B cell (primary cell): Measurements from ENCODE around the gene MGMT. TPM values are rescaled to one million over a fixed set of nuclear protein-coding genes. Genes with fewer than 3 reads are reported as not detected.

ENCODE experiments used
- ATAC-seq: fragments of 200-7000 bp; cut with Tn5 transposase; one replicate; pipeline ENCODE4 v1.10.0; 2021; ENCODE audit warnings: low read depth, mild to moderate bottlenecking, moderate number of reproducible peaks, moderate library complexity
- CTCF ChIA-PET: fragments of 350-600 bp; sonication (Branson Sonifier 250); formaldehyde crosslinking; loops from one replicate; lab custom pipeline; 2021; ENCODE audit warnings: antibody characterized with exemption, inconsistent platforms; lab: Charles Lee
- POLR2A ChIA-PET: fragments of 350-600 bp; sonication (Branson Sonifier 250); formaldehyde crosslinking; loops from one replicate; lab custom pipeline; 2021; ENCODE audit warnings: antibody characterized with exemption; lab: Charles Lee
- DNase-seq: peaks from one replicate; pipeline ENCODE4 v3.0.0; 2013
- H2AFZ ChIP-seq: 2 replicates; pipeline ENCODE4 v1.6.1; 2012; ENCODE audit warnings: mild to moderate bottlenecking, low read depth, low read length; ENCODE audit not compliant: insufficient read depth, poor library complexity, severe bottlenecking
- H3K27ac ChIP-seq, 2 donors: 1 replicate in 1 of 2; 2 replicates in 1 of 2; pipeline ENCODE4 v1.5.1; 2012 to 2013; ENCODE audit warnings: low read length in 2 of 2, mild to moderate bottlenecking in 2 of 2, moderate library complexity in 1 of 2
- H3K27me3 ChIP-seq, 4 experiments: fragments of 200-600 bp in 1 of 4; sonication (generic) in 1 of 4; replicated peaks in 1 of 4; 1 replicate in 2 of 4; 2 replicates in 2 of 4; pipeline versions ENCODE4 v1.6.1 to v1.7.0; 2013 to 2016; ENCODE audit warnings: low read length in 3 of 4, mild to moderate bottlenecking in 2 of 4, mixed read lengths in 1 of 4, moderate library complexity in 1 of 4; ENCODE audit not compliant: insufficient read depth in 4 of 4, control insufficient read depth in 3 of 4; ENCODE audit errors: control extremely low read depth in 1 of 4
- H3K36me3 ChIP-seq, 2 experiments: replicated peaks in 1 of 2; 1 replicate in 1 of 2; 2 replicates in 1 of 2; pipeline versions ENCODE4 v1.6.1 to v1.7.1; 2013; ENCODE audit warnings: low read length in 1 of 2; ENCODE audit not compliant: insufficient read depth in 2 of 2, control insufficient read depth in 1 of 2; ENCODE audit errors: control extremely low read depth in 1 of 2, extremely low read depth in 1 of 2
- H3K4me1 ChIP-seq, 2 donors: fragments of 200-600 bp in 1 of 2; sonication (generic) in 1 of 2; 1 replicate in 1 of 2; 2 replicates in 1 of 2; pipeline versions ENCODE4 v1.5.1 to v1.6.1; 2013 to 2017; ENCODE audit warnings: low read length in 2 of 2; ENCODE audit not compliant: control insufficient read depth in 2 of 2, insufficient read depth in 2 of 2
- H3K4me2 ChIP-seq: replicated peaks from 2 replicates; pipeline ENCODE3; 2012; ENCODE audit warnings: mild to moderate bottlenecking, low read depth, low read length; ENCODE audit not compliant: poor library complexity, severe bottlenecking
- H3K4me3 ChIP-seq, 5 experiments: fragments of 200-600 bp in 1 of 5; sonication (generic) in 1 of 5; 1 replicate in 3 of 5; 2 replicates in 2 of 5; pipeline versions ENCODE4 v1.5.1 to v1.7.0; 2011 to 2016; ENCODE audit warnings: low read length in 4 of 5, mild to moderate bottlenecking in 4 of 5, low read depth in 2 of 5, control low read depth in 1 of 5, moderate library complexity in 1 of 5; ENCODE audit not compliant: insufficient read depth in 1 of 5; ENCODE audit errors: control extremely low read depth in 1 of 5, extremely low read depth in 1 of 5
- H3K79me2 ChIP-seq: fragments of 200-600 bp; sonication (generic); one replicate; pipeline ENCODE4 v1.6.0; 2016; ENCODE audit warnings: low read length; ENCODE audit not compliant: control insufficient read depth, insufficient read depth
- H3K9ac ChIP-seq: fragments of 200-600 bp; sonication (generic); 2 replicates; pipeline ENCODE4 v1.6.1; 2017; ENCODE audit warnings: mild to moderate bottlenecking, low read length, moderate library complexity
- H3K9me3 ChIP-seq, 3 donors: one replicate each; pipeline versions ENCODE4 v1.6.1 to v1.7.1; 2013; ENCODE audit warnings: low read length in 2 of 3; ENCODE audit not compliant: control insufficient read depth in 2 of 3, insufficient read depth in 1 of 3; ENCODE audit errors: control extremely low read depth in 1 of 3
- H4K20me1 ChIP-seq: 2 replicates; pipeline ENCODE4 v1.6.0; 2012; ENCODE audit warnings: mild to moderate bottlenecking, low read length; ENCODE audit not compliant: insufficient read depth, control insufficient read depth, poor library complexity, severe bottlenecking
- H3K27ac Mint-ChIP-seq: one replicate; pipeline ENCODE4 v1.8.0; 2021; ENCODE audit warnings: mixed read lengths
- H3K27me3 Mint-ChIP-seq: one replicate; pipeline ENCODE4 v1.8.0; 2021; ENCODE audit warnings: mixed read lengths
- H3K4me1 Mint-ChIP-seq: one replicate; pipeline ENCODE4 v1.8.0; 2021; ENCODE audit warnings: mixed read lengths
- H3K4me3 Mint-ChIP-seq: one replicate; pipeline ENCODE4 v1.8.0; 2021; ENCODE audit warnings: mixed read lengths
- H3K9me3 Mint-ChIP-seq: one replicate; pipeline ENCODE4 v1.8.0; 2022; ENCODE audit warnings: mixed read lengths; ENCODE audit not compliant: insufficient read depth
- EZH2 ChIP-seq: IDR thresholded peaks from 2 replicates; pipeline ENCODE4 v1.6.1; 2012; ENCODE audit warnings: borderline replicate concordance, low read depth, mild to moderate bottlenecking, moderate library complexity, low read length; ENCODE audit not compliant: insufficient read depth, poor library complexity, severe bottlenecking
- WGBS: methylation state at CpG from one replicate; pipeline ENCODE4 v1.1.5; 2013; ENCODE audit warnings: missing lambda C conversion rate; ENCODE audit not compliant: insufficient coverage; 5-methylcytosine and 5-hydroxymethylcytosine counted together
- intact Hi-C: fragments of 100-400 bp; cut with micrococcal nuclease; formaldehyde crosslinking; loops from one replicate; pipeline ENCODE4 v1.10.0; 2022
- polyA plus RNA-seq: library from polyadenylated mRNA; depleted of rRNA; stranded (reverse); fragments of >200 nt; gene quantifications from 2 replicates; pipeline ENCODE4 v1.2.3, GENCODE V29; 2012
- total RNA-seq, 2 donors: library from RNA; stranded (reverse); fragments of 120-200 nt in 1 of 2; gene quantifications; 1 replicate in 1 of 2; 2 replicates in 1 of 2; pipeline versions ENCODE4 v1.2.3 to v1.2.4, GENCODE V29; 2013 to 2022
- TF ChIP-seq, protein P1 (sequence below): fragments of 200-600 bp; IDR thresholded peaks from one replicate; pipeline ENCODE4 v1.8.0; 2022; ENCODE audit warnings: antibody characterized with exemption, mild to moderate bottlenecking

Gene MGMT
- total and polyA plus RNA-seq, 2 donors (not counting 1 experiment from before 2014, with no cell fraction given): 16.6 to 87.7 TPM

GRCh38 chr10:129621693-129622092 is 154.7 kb downstream of the MGMT start:
- Histone ChIP-seq H3K36me3 (no peaks in the 10 kb centered on the region), H3K27me3 (no peaks in the 10 kb centered on the region), H4K20me1 (peaks cover 7% of the 10 kb centered on the region), H3K9me3 (peaks cover 0 to 7% (median 0%) of the 10 kb centered on the region in 3 donors), H3K4me3 (no peak overlapping the region), H2AFZ (no peak overlapping the region), H3K27ac (no peak overlapping the region), H3K79me2 (no peaks in the 10 kb centered on the region), H3K9ac (no peak overlapping the region), H3K4me2 (no peak overlapping the region), H3K4me1 (no peaks in the 10 kb centered on the region)
- WGBS: no CpG with 5 or more reads among the region's 2 CpGs
- Mint-ChIP-seq H3K4me3 (no peak overlapping the region), H3K4me1 (peaks cover 11% of the 10 kb centered on the region), H3K27me3 (no peaks in the 10 kb centered on the region), H3K9me3 (no peaks in the 10 kb centered on the region), H3K27ac (no peak overlapping the region)
- intact Hi-C loops: no loop called here
- ChIA-PET POLR2A (no interaction called here), CTCF (no interaction called here)
- TF ChIP-seq EZH2: no peak
- TF ChIP-seq, protein P1, sequence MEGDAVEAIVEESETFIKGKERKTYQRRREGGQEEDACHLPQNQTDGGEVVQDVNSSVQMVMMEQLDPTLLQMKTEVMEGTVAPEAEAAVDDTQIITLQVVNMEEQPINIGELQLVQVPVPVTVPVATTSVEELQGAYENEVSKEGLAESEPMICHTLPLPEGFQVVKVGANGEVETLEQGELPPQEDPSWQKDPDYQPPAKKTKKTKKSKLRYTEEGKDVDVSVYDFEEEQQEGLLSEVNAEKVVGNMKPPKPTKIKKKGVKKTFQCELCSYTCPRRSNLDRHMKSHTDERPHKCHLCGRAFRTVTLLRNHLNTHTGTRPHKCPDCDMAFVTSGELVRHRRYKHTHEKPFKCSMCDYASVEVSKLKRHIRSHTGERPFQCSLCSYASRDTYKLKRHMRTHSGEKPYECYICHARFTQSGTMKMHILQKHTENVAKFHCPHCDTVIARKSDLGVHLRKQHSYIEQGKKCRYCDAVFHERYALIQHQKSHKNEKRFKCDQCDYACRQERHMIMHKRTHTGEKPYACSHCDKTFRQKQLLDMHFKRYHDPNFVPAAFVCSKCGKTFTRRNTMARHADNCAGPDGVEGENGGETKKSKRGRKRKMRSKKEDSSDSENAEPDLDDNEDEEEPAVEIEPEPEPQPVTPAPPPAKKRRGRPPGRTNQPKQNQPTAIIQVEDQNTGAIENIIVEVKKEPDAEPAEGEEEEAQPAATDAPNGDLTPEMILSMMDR: no peak
- ATAC-seq (no peak), DNase-seq (no peak)

GRCh38 chr10:129622291-129622690 is 155.2 kb downstream of the MGMT start:
- peaks cover 7% of the 10 kb centered on the region for H4K20me1 ChIP-seq
- H3K4me1 Mint-ChIP-seq: peaks cover 13% of the 10 kb centered on the region
- no peaks in the 10 kb centered on the region for H3K36me3 ChIP-seq
- peaks cover 0 to 6% (median 0%) of the 10 kb centered on the region in 3 donors for H3K9me3 ChIP-seq
- H2AFZ ChIP-seq: no peak overlapping the region
- CTCF ChIA-PET: no interaction called here
- no peaks in the 10 kb centered on the region for H3K27me3 Mint-ChIP-seq
- no peak for DNase-seq
- peaks cover 3 to 6% of the 10 kb centered on the region in 2 donors for H3K4me1 ChIP-seq
- POLR2A ChIA-PET: no interaction called here
- no peak overlapping the region for H3K4me3 Mint-ChIP-seq
- H3K27ac ChIP-seq: no peak overlapping the region
- no peaks in the 10 kb centered on the region for H3K27me3 ChIP-seq
- H3K79me2 ChIP-seq: no peaks in the 10 kb centered on the region
- no peaks in the 10 kb centered on the region for H3K9me3 Mint-ChIP-seq
- intact Hi-C loops: no loop called here
- no peak overlapping the region for H3K4me2 ChIP-seq
- TF ChIP-seq EZH2: no peak
- TF ChIP-seq, protein P1: no peak
- H3K27ac Mint-ChIP-seq: no peak overlapping the region
- WGBS: no CpG with 5 or more reads among the region's 3 CpGs
- H3K9ac ChIP-seq: no peak overlapping the region
- no peak for ATAC-seq
- H3K4me3 ChIP-seq: no peak overlapping the region
